ENCODE measurements around the gene FBXO44. TPM values are rescaled to one million over a fixed set of nuclear protein-coding genes. Genes with fewer than 3 reads are reported as not detected.

Gene FBXO44, protein sequence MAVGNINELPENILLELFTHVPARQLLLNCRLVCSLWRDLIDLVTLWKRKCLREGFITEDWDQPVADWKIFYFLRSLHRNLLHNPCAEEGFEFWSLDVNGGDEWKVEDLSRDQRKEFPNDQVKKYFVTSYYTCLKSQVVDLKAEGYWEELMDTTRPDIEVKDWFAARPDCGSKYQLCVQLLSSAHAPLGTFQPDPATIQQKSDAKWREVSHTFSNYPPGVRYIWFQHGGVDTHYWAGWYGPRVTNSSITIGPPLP
- 5.2 and 8.4 TPM in 2 replicates for total RNA-seq

DNA sequence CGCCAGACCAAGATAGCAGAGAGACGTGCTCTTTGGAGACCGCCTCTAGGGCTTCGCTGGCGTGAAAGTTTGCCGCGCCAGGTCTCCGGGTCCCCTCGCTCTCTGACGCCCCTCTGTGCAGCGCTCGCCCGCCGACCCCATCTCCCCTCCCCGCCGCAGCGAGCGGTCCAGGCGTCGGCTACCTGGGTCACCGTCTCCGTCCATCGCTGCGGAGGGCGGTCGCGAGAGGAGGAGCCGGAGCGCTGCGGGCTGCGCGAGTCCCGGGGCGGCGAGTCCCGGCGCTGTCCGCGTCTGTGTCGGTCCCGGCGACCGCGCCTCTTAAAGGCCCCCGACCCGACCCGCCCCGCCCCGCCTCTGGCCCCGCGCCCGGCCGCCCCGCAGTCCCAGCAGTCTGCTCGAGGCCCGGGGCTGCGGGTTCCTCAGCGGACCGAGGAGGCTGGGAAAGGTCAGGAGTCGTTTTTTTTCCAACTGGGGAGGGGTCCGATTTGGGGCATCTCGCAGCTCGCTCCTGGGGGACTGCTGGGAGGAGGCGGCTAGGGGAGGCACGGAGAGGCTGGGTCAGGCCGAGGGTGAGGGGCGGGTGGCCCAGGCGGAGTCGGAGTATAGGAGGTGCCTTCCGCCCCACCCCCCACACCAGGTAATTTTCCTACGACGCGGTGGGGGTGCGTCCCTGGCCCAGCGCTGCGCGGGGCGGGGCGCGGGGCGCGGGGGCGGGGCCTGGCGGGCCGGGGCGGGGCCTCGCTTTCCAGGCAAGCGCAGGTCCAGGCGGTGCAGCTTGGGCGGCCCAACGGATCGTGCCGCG is at the start of gene FBXO44, which contains the start of gene FBXO2:
Gene FBXO44 (plus strand): TSS at position 741 of the 802 bp plus-strand sequence. CDS start 959 bp downstream, outside the sequence.
Gene FBXO2 (minus strand): TSS at position 293 of the 802 bp plus-strand sequence. CDS start 89 bp downstream, at position 204.

DNA sequence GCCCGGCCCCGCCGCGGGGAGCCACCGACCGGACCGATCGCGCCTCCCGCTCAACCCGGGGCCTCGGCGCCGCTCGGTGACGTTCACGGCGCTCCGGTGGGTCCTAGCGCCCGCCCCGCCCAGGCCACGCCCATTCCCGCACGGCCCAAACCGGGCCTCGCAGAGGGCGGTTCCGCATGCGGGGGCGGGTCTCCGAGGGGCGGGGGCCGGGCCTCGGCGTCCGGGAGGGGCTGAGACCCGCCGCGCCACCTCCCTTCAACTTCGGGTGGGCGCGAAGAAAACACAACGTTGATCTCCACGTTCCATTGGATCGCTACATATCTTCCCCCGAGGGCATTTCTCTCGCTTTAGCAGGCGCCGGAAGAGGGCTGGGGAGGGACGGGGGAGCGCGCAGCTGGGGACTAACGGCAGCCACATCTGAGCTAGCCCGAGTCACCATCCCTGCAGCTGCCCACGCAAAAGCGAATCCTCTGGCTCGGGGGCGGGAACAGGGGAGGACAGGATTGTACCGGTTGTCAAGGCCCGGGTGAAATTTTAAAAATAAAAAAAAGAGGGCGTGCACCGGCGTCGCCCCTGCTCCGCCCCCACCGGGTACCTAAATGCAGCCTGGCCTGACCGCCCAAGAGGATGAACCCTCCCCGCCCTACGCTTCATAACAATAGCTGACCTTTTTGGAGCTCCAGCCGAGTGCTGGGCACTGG is 26.5 kb downstream of the FBXO44 start, which contains the start of gene MAD2L2:
Gene MAD2L2 (minus strand): TSS at position 78 of the 701 bp plus-strand sequence. CDS start 547 bp downstream, outside the sequence.

DNA sequence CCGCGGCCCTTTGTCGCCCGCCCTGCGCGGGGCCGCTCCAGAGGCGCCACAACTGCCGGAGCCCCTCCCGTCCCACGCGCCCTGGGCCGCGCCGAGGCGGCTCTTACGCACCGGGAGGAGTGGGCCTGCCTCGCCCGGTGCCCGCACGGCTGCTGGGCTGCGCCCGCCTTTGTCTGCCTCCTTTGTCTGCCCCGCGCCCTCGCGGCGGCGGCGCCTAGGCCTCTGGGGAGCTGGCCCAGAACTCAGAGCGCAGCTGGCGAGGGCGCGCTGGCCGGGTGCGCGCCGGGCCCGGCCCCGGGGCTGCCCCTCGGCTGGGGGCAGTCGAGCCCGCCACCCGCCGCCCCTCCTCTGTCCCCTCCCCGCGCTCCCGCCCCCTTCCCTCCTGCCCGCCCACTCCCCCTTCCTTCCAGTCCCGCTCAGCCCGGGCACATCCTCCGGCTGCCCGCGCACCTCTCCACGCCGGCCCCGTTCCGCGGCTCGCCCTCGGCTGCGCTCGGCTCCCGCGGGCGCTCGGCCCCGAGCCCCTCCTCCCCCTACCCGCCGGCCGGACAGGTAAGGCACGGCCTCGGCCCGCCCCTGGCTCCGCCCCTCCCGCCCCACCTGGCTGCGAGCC is 36.7 kb downstream of the FBXO44 start, which contains the start of gene DRAXIN:
Gene DRAXIN (plus strand): TSS at position 409 of the 613 bp plus-strand sequence. CDS start 14,549 bp downstream, outside the sequence.

Other genes starting within 250 kb of the FBXO44 start
- 0.07 and 0.13 TPM in 2 replicates for gene DISP3, start 175.7 kb upstream of the FBXO44 start, total RNA-seq
- gene FBXO2, start 448 bp upstream of the FBXO44 start, total RNA-seq: 0.40 and 0.50 TPM in 2 replicates
- gene FBXO6, start 9.3 kb downstream of the FBXO44 start, total RNA-seq: 1.3 and 2.2 TPM in 2 replicates
- gene MAD2L2, start 26.3 kb downstream of the FBXO44 start, total RNA-seq: 24.2 and 27.4 TPM in 2 replicates
- gene DRAXIN, start 36.8 kb downstream of the FBXO44 start, total RNA-seq: 0.50 and 0.93 TPM in 2 replicates
- 31.9 and 46.9 TPM in 2 replicates for gene AGTRAP, start 81.3 kb downstream of the FBXO44 start, total RNA-seq
- 0.29 TPM in 1 of 2 replicates, not detected in the other for gene C1orf167, start 107.3 kb downstream of the FBXO44 start, total RNA-seq
- gene MTHFR, start 151.1 kb downstream of the FBXO44 start, total RNA-seq: 20.7 and 21.7 TPM in 2 replicates
- 15.4 and 22.4 TPM in 2 replicates for gene CLCN6, start 151.3 kb downstream of the FBXO44 start, total RNA-seq
- not detected in 2 replicates for gene NPPA, start 192.9 kb downstream of the FBXO44 start, total RNA-seq
- not detected in 2 replicates for gene NPPB, start 204.1 kb downstream of the FBXO44 start, total RNA-seq